ENCODE results near the gene MAP3K13.

DNA sequence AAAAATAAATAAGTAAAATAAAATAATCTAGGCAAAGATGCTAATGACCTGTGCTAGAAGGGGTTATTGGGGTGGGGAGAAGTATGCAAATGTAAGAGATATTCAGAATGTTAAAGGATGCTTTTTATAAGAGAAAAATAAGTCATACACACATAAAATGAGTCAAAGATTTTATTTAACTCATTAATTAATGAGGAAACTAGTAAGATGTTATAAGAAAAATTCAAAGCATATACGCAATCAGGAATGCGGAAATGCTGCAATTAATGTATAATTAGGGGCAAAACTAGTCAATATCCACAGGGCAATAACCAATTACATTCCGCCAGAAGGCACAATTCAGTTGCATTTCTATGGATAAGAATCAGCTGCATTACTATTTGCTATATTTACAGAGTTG, 30.1 kb downstream of the MAP3K13 start:
- TF ChIP-seq REST (IDR thresholded peaks at IDR 0.05; ENCODE audit: insufficient read depth in 1 of 2, low read depth in 2 of 2, low read length in 2 of 2): no peak
- TF ChIP-seq TAF1 (IDR thresholded peaks at IDR 0.05; ENCODE audit: borderline replicate concordance, insufficient read depth, low read length): no peak
